HEK293 (cell line): ENCODE results near the gene ALDH4A1.

Experiments
- CTCF ChIA-PET: fragments of 350-600 bp; formaldehyde crosslinking; extraction: SDS; loops from one replicate; lab custom pipeline; 2021; ENCODE audit warnings: antibody characterized with exemption; lab: Yijun Ruan, JAX
- POLR2A ChIA-PET: fragments of 300-600 bp; formaldehyde crosslinking; extraction: SDS; loops from one replicate; lab custom pipeline; 2020; ENCODE audit warnings: antibody characterized with exemption, inconsistent platforms; lab: Yijun Ruan, JAX
- H3K27ac ChIP-seq: fragments of 200-500 bp; sonication (Bioruptor generic); 2 replicates; pipeline ENCODE4 v1.5.1; 2014; ENCODE audit warnings: low read depth, low read length, control low read depth, inconsistent platforms; ENCODE audit errors: extremely low read depth
- H3K36me3 ChIP-seq, 2 experiments: fragments of 200-500 bp in 1 of 2; sonication (Bioruptor generic) in 1 of 2; 1 replicate in 1 of 2; 2 replicates in 1 of 2; pipeline ENCODE4 v1.5.1; 2014 to 2017; ENCODE audit warnings: inconsistent platforms in 2 of 2, low read length in 2 of 2; ENCODE audit not compliant: control insufficient read depth in 2 of 2, insufficient read depth in 1 of 2
- H3K4me1 ChIP-seq: fragments of 200-500 bp; sonication (Bioruptor generic); 2 replicates; pipeline ENCODE4 v1.5.1; 2014; ENCODE audit warnings: mild to moderate bottlenecking, low read length, inconsistent platforms; ENCODE audit not compliant: control insufficient read depth, insufficient read depth
- H3K4me3 ChIP-seq: 2 replicates; pipeline ENCODE4 v1.5.1; 2011; ENCODE audit warnings: low read depth, mild to moderate bottlenecking, control low read depth, low read length, moderate library complexity
- H3K9me3 ChIP-seq: fragments of 200-500 bp; sonication (Bioruptor generic); 2 replicates; pipeline ENCODE4 v1.5.1; 2014; ENCODE audit warnings: low read depth, low read length, inconsistent platforms; ENCODE audit not compliant: control insufficient read depth, insufficient read depth
- CTCF ChIP-seq: fragments of 450-650 bp; formaldehyde crosslinking; IDR thresholded peaks from 2 replicates; pipeline ENCODE4 v1.5.1; 2016; ENCODE audit warnings: missing biosample characterization, missing genetic modification characterization
- GLI4 ChIP-seq: fragments of 450-650 bp; formaldehyde crosslinking; IDR thresholded peaks from 2 replicates; pipeline ENCODE4 v1.5.1; 2016; ENCODE audit warnings: missing biosample characterization, missing genetic modification characterization
- HOXD13 ChIP-seq: sonication (generic); formaldehyde crosslinking; IDR thresholded peaks from 2 replicates; pipeline ENCODE4 v1.8.0; 2022; ENCODE audit warnings: missing genetic modification reagents, borderline replicate concordance
- KLF16 ChIP-seq: fragments of 450-650 bp; formaldehyde crosslinking; IDR thresholded peaks from 2 replicates; pipeline ENCODE4 v1.5.1; 2017; ENCODE audit warnings: missing biosample characterization, missing genetic modification characterization
- KLF8 ChIP-seq: fragments of 450-650 bp; formaldehyde crosslinking; IDR thresholded peaks from 2 replicates; pipeline ENCODE4 v1.5.1; 2016; ENCODE audit warnings: missing biosample characterization, missing genetic modification characterization
- ZBTB44 ChIP-seq: fragments of 450-650 bp; IDR thresholded peaks from 2 replicates; pipeline ENCODE4 v1.5.1; 2018; ENCODE audit warnings: missing biosample characterization, mild to moderate bottlenecking, missing genetic modification characterization
- ZNF248 ChIP-seq: fragments of 450-650 bp; formaldehyde crosslinking; IDR thresholded peaks from 2 replicates; pipeline ENCODE4 v1.5.1; 2017; ENCODE audit warnings: missing biosample characterization, missing genetic modification characterization
- ZNF324 ChIP-seq: fragments of 450-650 bp; formaldehyde crosslinking; IDR thresholded peaks from 2 replicates; pipeline ENCODE4 v1.5.1; 2016; ENCODE audit warnings: missing biosample characterization, missing genetic modification characterization
- ZNF404 ChIP-seq: fragments of 450-650 bp; formaldehyde crosslinking; IDR thresholded peaks from 2 replicates; pipeline ENCODE4 v1.5.1; 2017; ENCODE audit warnings: missing biosample characterization, missing genetic modification characterization
- ZNF488 ChIP-seq: fragments of 450-650 bp; formaldehyde crosslinking; IDR thresholded peaks from 2 replicates; pipeline ENCODE4 v1.5.1; 2016; ENCODE audit warnings: missing biosample characterization, missing genetic modification characterization
- ZNF580 ChIP-seq: fragments of 450-650 bp; formaldehyde crosslinking; IDR thresholded peaks from 2 replicates; pipeline ENCODE4 v1.5.1; 2016; ENCODE audit warnings: missing biosample characterization, missing genetic modification characterization
- ZNF585B ChIP-seq: fragments of 450-650 bp; formaldehyde crosslinking; IDR thresholded peaks from 2 replicates; pipeline ENCODE4 v1.5.1; 2016; ENCODE audit warnings: missing biosample characterization, missing genetic modification characterization
- ZNF626 ChIP-seq: fragments of 450-650 bp; sonication (Bioruptor Pico); formaldehyde crosslinking; IDR thresholded peaks from 2 replicates; pipeline ENCODE4 v1.5.1; 2018; ENCODE audit warnings: missing biosample characterization, missing genetic modification characterization, inconsistent platforms
- ZNF629 ChIP-seq: fragments of 450-650 bp; formaldehyde crosslinking; IDR thresholded peaks from 2 replicates; pipeline ENCODE4 v1.5.1; 2017; ENCODE audit warnings: missing biosample characterization, missing genetic modification characterization
- ZNF677 ChIP-seq: fragments of 450-650 bp; IDR thresholded peaks from 2 replicates; pipeline ENCODE4 v1.5.0; 2018; ENCODE audit warnings: missing biosample characterization, mild to moderate bottlenecking, missing genetic modification characterization, moderate library complexity
- ZNF776 ChIP-seq: fragments of 450-650 bp; formaldehyde crosslinking; IDR thresholded peaks from 2 replicates; pipeline ENCODE4 v1.5.0; 2017; ENCODE audit warnings: missing biosample characterization, missing genetic modification characterization, borderline replicate concordance

The ALDH4A1 gene

GRCh38 chr1:18891426-18891780, 11.0 kb downstream of the ALDH4A1 start:
- TF ChIP-seq ZNF248 (no peak), KLF8 (no peak), CTCF (tag by site-specific recombination) (no peak), ZBTB44 (tag by site-specific recombination) (no peak), ZNF580 (tag by site-specific recombination) (no peak), ZNF585B (no peak), ZNF776 (no peak)
- no peak overlapping the region for H3K27ac ChIP-seq
- ChIA-PET POLR2A (interaction anchor here (1.2 kb wide), 1 partner anchor 11 kb away, joined by 3 read pairs; the partner anchor contains the start of gene ALDH4A1), CTCF (interaction anchor here (0.6 to 2.8 kb wide), 3 partner anchors 7 to 165 kb away, joined by 5 to 13 read pairs (median 8); no protein-coding TSS in a partner anchor)
- H3K36me3 ChIP-seq: no peaks in the 10 kb centered on the region
- H3K4me3 ChIP-seq: no peak overlapping the region
- H3K4me1 ChIP-seq: no peaks in the 10 kb centered on the region
- H3K9me3 ChIP-seq: no peaks in the 10 kb centered on the region

- ChIA-PET POLR2A (interaction anchor here (1.2 kb wide), 1 partner anchor 12 kb away, joined by 3 read pairs; the partner anchor contains the start of gene ALDH4A1), CTCF (interaction anchor here (1.7 kb wide), 1 partner anchor 16 kb away, joined by 8 read pairs; no protein-coding TSS in a partner anchor)
- no peak overlapping the region for H3K27ac ChIP-seq
- no peaks in the 10 kb centered on the region for H3K36me3 ChIP-seq
- H3K4me1 ChIP-seq: no peaks in the 10 kb centered on the region
- TF ChIP-seq ZNF488 (tag by site-specific recombination) (no peak), ZNF404 (tag by site-specific recombination) (no peak)
- TF ChIP-seq, all 188 proteins: peak for 0
- Histone ChIP-seq H3K4me3 (no peak overlapping the region), H3K9me3 (no peaks in the 10 kb centered on the region)
Observed at GRCh38 chr1:18890706-18891425, 11.5 kb downstream of the ALDH4A1 start.

- CTCF ChIA-PET: interaction anchor here (1.2 to 2.7 kb wide), 5 partner anchors 13 to 204 kb away, joined by 3 to 29 read pairs (median 4); partner anchors contain the start of gene ALDH4A1
- Histone ChIP-seq H3K36me3 (peaks cover 0 to 7% of the 10 kb centered on the region in 2 experiments; a peak in 1 of 3 replicates), H3K9me3 (no peaks in the 10 kb centered on the region), H3K4me1 (no peaks in the 10 kb centered on the region), H3K27ac (no peak overlapping the region), H3K4me3 (no peak overlapping the region)
- POLR2A ChIA-PET: no interaction called here
- TF ChIP-seq KLF16 (tag by site-specific recombination): no peak
- no peak for TF ChIP-seq ZNF677
- no peak for TF ChIP-seq ZNF626 (tag by site-specific recombination)
- no peak for TF ChIP-seq ZNF629 (tag by site-specific recombination)
- no peak for TF ChIP-seq ZNF324 (tag by site-specific recombination)
- no peak for TF ChIP-seq HOXD13 (CRISPR knock-in tag)
- no peak for TF ChIP-seq KLF8
- TF ChIP-seq GLI4 (tag by site-specific recombination): no peak
- no peak for TF ChIP-seq ZNF776
Observed at GRCh38 chr1:18886003-18886335, 16.4 kb downstream of the ALDH4A1 start.
